Neural cell (in vitro differentiated cells): ENCODE measurements around the gene CHDH. TPM values are rescaled to one million over a fixed set of nuclear protein-coding genes. Genes with fewer than 3 reads are reported as not detected.

Experiments used
- H2AFZ ChIP-seq: fragments of 200-600, 300-800 bp; sonication (generic), shearing (Covaris generic); 2 replicates; pipeline ENCODE4 v1.6.0; 2014; ENCODE audit warnings: low read depth, mild to moderate bottlenecking, antibody characterized with exemption, low read length, moderate library complexity
- H3F3A ChIP-seq: fragments of 200-600 bp; shearing (Covaris generic); 2 replicates; pipeline ENCODE4 v1.6.1; 2016; ENCODE audit warnings: mild to moderate bottlenecking, moderate library complexity, mixed read lengths, antibody characterized with exemption, low read length; ENCODE audit not compliant: insufficient read depth, poor library complexity, severe bottlenecking
- H3K27ac ChIP-seq: fragments of 200-600, 300-800 bp; sonication (generic), shearing (Covaris generic); 2 replicates; pipeline ENCODE4 v1.5.1; 2014; ENCODE audit warnings: mild to moderate bottlenecking, low read length, moderate library complexity
- H3K27me3 ChIP-seq: fragments of 300-800, 200-600 bp; sonication (generic), shearing (Covaris generic); 2 replicates; pipeline ENCODE4 v1.6.0; 2014; ENCODE audit warnings: mild to moderate bottlenecking, low read depth, low read length, moderate library complexity; ENCODE audit not compliant: insufficient read depth
- H3K36me3 ChIP-seq: fragments of 300-800, 200-600 bp; sonication (generic), shearing (Covaris generic); 2 replicates; pipeline ENCODE4 v1.5.1; 2014; ENCODE audit warnings: mild to moderate bottlenecking, antibody characterized with exemption, low read length, moderate library complexity; ENCODE audit not compliant: insufficient read depth
- H3K4me2 ChIP-seq: fragments of 300-800, 200-600 bp; sonication (generic), shearing (Covaris generic); 2 replicates; pipeline ENCODE4 v1.6.0; 2014; ENCODE audit warnings: mild to moderate bottlenecking, low read length
- H3K4me3 ChIP-seq: fragments of 300-800, 200-600 bp; sonication (generic), shearing (Covaris generic); 2 replicates; pipeline ENCODE4 v1.5.1; 2014; ENCODE audit warnings: mild to moderate bottlenecking, low read length, moderate library complexity
- H3K79me2 ChIP-seq: fragments of 200-600 bp; shearing (Covaris generic); replicated peaks from 2 replicates; pipeline ENCODE4 v1.6.0; 2014; ENCODE audit warnings: mild to moderate bottlenecking, low read length, moderate library complexity; ENCODE audit not compliant: insufficient read depth
- H3K9ac ChIP-seq: fragments of 300-800, 200-600 bp; sonication (generic), shearing (Covaris generic); 2 replicates; pipeline ENCODE4 v1.6.1; 2016; ENCODE audit warnings: mild to moderate bottlenecking, low read length, mixed read lengths
- H3K9me2 ChIP-seq: fragments of 200-600 bp; shearing (Covaris generic); 2 replicates; pipeline ENCODE4 v1.6.1; 2016; ENCODE audit warnings: mild to moderate bottlenecking, low read length, mixed read lengths; ENCODE audit not compliant: insufficient read depth
- H3K9me3 ChIP-seq: fragments of 200-600, 300-800 bp; sonication (generic), shearing (Covaris generic); 2 replicates; pipeline ENCODE4 v1.6.1; 2016; ENCODE audit warnings: mild to moderate bottlenecking, mixed run types, low read length, moderate library complexity, mixed read lengths
- H4K20me1 ChIP-seq: fragments of 200-600 bp; shearing (Covaris generic); 2 replicates; pipeline ENCODE4 v1.6.1; 2016; ENCODE audit warnings: mild to moderate bottlenecking, mixed run types; ENCODE audit not compliant: insufficient read depth
- CTCF ChIP-seq: fragments of 450-650 bp; IDR thresholded peaks from 2 replicates; pipeline ENCODE4 v1.5.1; 2014; ENCODE audit warnings: antibody characterized with exemption, mild to moderate bottlenecking, moderate library complexity; ENCODE audit not compliant: poor library complexity, severe bottlenecking
- EP300 ChIP-seq: fragments of 450-650 bp; conservative IDR thresholded peaks from 2 replicates; pipeline ENCODE4 v1.6.1; 2014; ENCODE audit warnings: antibody characterized with exemption, mild to moderate bottlenecking, moderate library complexity; ENCODE audit not compliant: poor library complexity, severe bottlenecking
- EZH2 ChIP-seq: fragments of 200-600, 300-800 bp; shearing (Covaris generic), sonication (generic); IDR thresholded peaks from 2 replicates; pipeline ENCODE4 v1.6.1; 2014; ENCODE audit warnings: antibody characterized with exemption, low read length, borderline replicate concordance, mild to moderate bottlenecking; ENCODE audit not compliant: insufficient read depth, poor library complexity, severe bottlenecking
- MXI1 ChIP-seq: fragments of 450-650 bp; conservative IDR thresholded peaks from 2 replicates; pipeline ENCODE4 v1.6.1; 2014; ENCODE audit warnings: antibody characterized with exemption, mild to moderate bottlenecking; ENCODE audit not compliant: poor library complexity, severe bottlenecking
- POLR2AphosphoS5 ChIP-seq: IDR thresholded peaks from 2 replicates; pipeline ENCODE4 v1.6.1; 2012
- RAD21 ChIP-seq: fragments of 450-650 bp; conservative IDR thresholded peaks from 2 replicates; pipeline ENCODE4 v1.6.1; 2014; ENCODE audit warnings: antibody characterized with exemption, mild to moderate bottlenecking, moderate library complexity
- REST ChIP-seq: IDR thresholded peaks from 2 replicates; pipeline ENCODE4 v1.6.1; 2012; ENCODE audit warnings: borderline replicate concordance
- SMC3 ChIP-seq: fragments of 450-650 bp; conservative IDR thresholded peaks from 2 replicates; pipeline ENCODE4 v1.6.1; 2014; ENCODE audit warnings: antibody characterized with exemption, mild to moderate bottlenecking, moderate library complexity; ENCODE audit not compliant: poor library complexity
- TAF1 ChIP-seq: IDR thresholded peaks from 2 replicates; pipeline ENCODE4 v1.6.1; 2012; ENCODE audit warnings: low read depth
- polyA plus RNA-seq: library from polyadenylated mRNA; depleted of rRNA; stranded (reverse); fragments of >200 nt; gene quantifications from 2 replicates; pipeline ENCODE4 v1.2.3, GENCODE V29; 2014

Gene CHDH
- polyA plus RNA-seq, 1 donor from 2014 or later: 0.17 TPM

- Histone ChIP-seq H3K4me2 (no peak overlapping the region), H4K20me1 (no peaks in the 10 kb centered on the region), H3K4me3 (no peak overlapping the region), H2AFZ (no peak overlapping the region), H3K36me3 (no peaks in the 10 kb centered on the region), H3K9ac (no peak overlapping the region), H3K9me2 (no peaks in the 10 kb centered on the region), H3K9me3 (no peaks in the 10 kb centered on the region), H3K79me2 (no peaks in the 10 kb centered on the region), H3K27me3 (no peaks in the 10 kb centered on the region), H3F3A (no peaks in the 10 kb centered on the region), H3K27ac (no peak overlapping the region)
- TF ChIP-seq RAD21: no peak
- TF ChIP-seq SMC3: no peak
- TF ChIP-seq TAF1: no peak
- TF ChIP-seq REST: no peak
- TF ChIP-seq EP300: no peak
- TF ChIP-seq MXI1: no peak
- no peak for TF ChIP-seq POLR2AphosphoS5
- TF ChIP-seq CTCF: no peak
- TF ChIP-seq EZH2: no peak
Observed at GRCh38 chr3:53821631-53822121, 24.5 kb downstream of the CHDH start.

- no peak overlapping the region for H3K4me3 ChIP-seq
- H3K79me2 ChIP-seq: no peaks in the 10 kb centered on the region
- H2AFZ ChIP-seq: no peak overlapping the region
- H3K9me3 ChIP-seq: no peaks in the 10 kb centered on the region
- no peak overlapping the region for H3K9ac ChIP-seq
- no peaks in the 10 kb centered on the region for H3F3A ChIP-seq
- no peaks in the 10 kb centered on the region for H3K36me3 ChIP-seq
- no peak overlapping the region for H3K27ac ChIP-seq
- TF ChIP-seq REST (no peak), TAF1 (no peak), RAD21 (no peak), SMC3 (no peak), EZH2 (no peak), POLR2AphosphoS5 (no peak), EP300 (no peak), MXI1 (no peak), CTCF (no peak)
- H3K9me2 ChIP-seq: no peaks in the 10 kb centered on the region
- no peak overlapping the region for H3K4me2 ChIP-seq
- no peaks in the 10 kb centered on the region for H4K20me1 ChIP-seq
- no peaks in the 10 kb centered on the region for H3K27me3 ChIP-seq
Observed at GRCh38 chr3:53820756-53821580, 25.3 kb downstream of the CHDH start.
